Skeletal muscle tissue (tissue), 4 donors: Measurements from ENCODE around the gene TMEM165. TPM values are rescaled to one million over a fixed set of nuclear protein-coding genes. Genes with fewer than 3 reads are reported as not detected.

Experiments
- H3K27ac ChIP-seq: one replicate; pipeline ENCODE4 v1.7.0; 2013; ENCODE audit warnings: mild to moderate bottlenecking, low read depth, low read length, inconsistent platforms
- H3K27me3 ChIP-seq, 3 donors: one replicate each; pipeline ENCODE4 v1.7.0; 2013; ENCODE audit warnings: low read length in 3 of 3; ENCODE audit not compliant: control insufficient read depth in 3 of 3, insufficient read depth in 3 of 3
- H3K36me3 ChIP-seq, 3 donors: one replicate each; pipeline ENCODE4 v1.7.0; 2013; ENCODE audit warnings: low read length in 3 of 3; ENCODE audit not compliant: control insufficient read depth in 3 of 3, insufficient read depth in 3 of 3
- H3K4me1 ChIP-seq, 3 donors: one replicate each; pipeline ENCODE4 v1.7.0; 2013; ENCODE audit warnings: low read length in 3 of 3, mild to moderate bottlenecking in 3 of 3; ENCODE audit not compliant: control insufficient read depth in 3 of 3, insufficient read depth in 3 of 3
- H3K4me3 ChIP-seq, 3 donors: one replicate each; pipeline ENCODE4 v1.7.0; 2013; ENCODE audit warnings: low read length in 3 of 3
- H3K9ac ChIP-seq, 3 donors: one replicate each; pipeline ENCODE4 v1.7.0; 2013; ENCODE audit warnings: low read length in 3 of 3, mild to moderate bottlenecking in 3 of 3, moderate library complexity in 2 of 3, low read depth in 1 of 3
- H3K9me3 ChIP-seq, 3 donors: one replicate each; pipeline ENCODE4 v1.7.0; 2013; ENCODE audit warnings: low read length in 3 of 3; ENCODE audit not compliant: control insufficient read depth in 3 of 3
- total RNA-seq: library from RNA; depleted of rRNA; stranded (reverse); fragments of >200 nt; gene quantifications from one replicate; pipeline ENCODE4 v1.2.3, GENCODE V29; 2014
- donor health status: Osteomylitis.

Gene TMEM165
- total RNA-seq, 1 donor from 2014 or later, result 88.7 TPM

- Histone ChIP-seq H3K36me3 (peaks cover 2 to 34% (median 24%) of the 10 kb centered on the region in 3 donors), H3K4me3 (no peak overlapping the region), H3K9me3 (no peaks in the 10 kb centered on the region), H3K9ac (no peak overlapping the region), H3K27ac (no peak overlapping the region), H3K4me1 (no peaks in the 10 kb centered on the region), H3K27me3 (no peaks in the 10 kb centered on the region)
Measured at GRCh38 chr4:55445921-55446577, 50.3 kb downstream of the TMEM165 start.

- no peak overlapping the region for H3K9ac ChIP-seq
- no peaks in the 10 kb centered on the region for H3K9me3 ChIP-seq
- no peaks in the 10 kb centered on the region for H3K4me1 ChIP-seq
- peaks cover 2 to 34% (median 20%) of the 10 kb centered on the region in 3 donors for H3K36me3 ChIP-seq
- H3K27ac ChIP-seq, result no peak overlapping the region
- no peaks in the 10 kb centered on the region for H3K27me3 ChIP-seq
- H3K4me3 ChIP-seq, result no peak overlapping the region
Measured at GRCh38 chr4:55446578-55446922, 50.8 kb downstream of the TMEM165 start.

GRCh38 chr4:55447108-55447708 lies 51.5 kb downstream of the TMEM165 start:
- Histone ChIP-seq H3K27me3 (no peaks in the 10 kb centered on the region), H3K36me3 (peaks cover 3 to 39% (median 21%) of the 10 kb centered on the region in 3 donors), H3K4me1 (no peaks in the 10 kb centered on the region), H3K9ac (no peak overlapping the region), H3K9me3 (no peaks in the 10 kb centered on the region), H3K27ac (no peak overlapping the region), H3K4me3 (no peak overlapping the region)

- H3K27me3 ChIP-seq, result no peaks in the 10 kb centered on the region
- H3K9me3 ChIP-seq, result no peaks in the 10 kb centered on the region
- no peak overlapping the region for H3K27ac ChIP-seq
- peaks cover 2 to 39% (median 21%) of the 10 kb centered on the region in 3 donors for H3K36me3 ChIP-seq
- no peak overlapping the region for H3K9ac ChIP-seq
- H3K4me1 ChIP-seq, result no peaks in the 10 kb centered on the region
- no peak overlapping the region for H3K4me3 ChIP-seq
Measured at GRCh38 chr4:55447831-55448230, 52.1 kb downstream of the TMEM165 start.

GRCh38 chr4:55450566-55450965 lies 54.8 kb downstream of the TMEM165 start:
- H3K36me3 ChIP-seq, result peaks cover 2 to 26% (median 24%) of the 10 kb centered on the region in 3 donors
- no peaks in the 10 kb centered on the region for H3K27me3 ChIP-seq

GRCh38 chr4:55458164-55458563 lies 62.4 kb downstream of the TMEM165 start:
- Histone ChIP-seq H3K4me3 (no peak overlapping the region), H3K9ac (no peak overlapping the region), H3K4me1 (no peaks in the 10 kb centered on the region), H3K27ac (no peak overlapping the region), H3K9me3 (no peaks in the 10 kb centered on the region), H3K27me3 (no peaks in the 10 kb centered on the region), H3K36me3 (peaks cover 0 to 11% (median 5%) of the 10 kb centered on the region in 3 donors)

More at GRCh38 chr4:55450566-55450965, 54.8 kb downstream of the TMEM165 start:
- no peaks in the 10 kb centered on the region for H3K4me1 ChIP-seq
- H3K9ac ChIP-seq, result no peak overlapping the region
- H3K27ac ChIP-seq, result no peak overlapping the region
- no peak overlapping the region for H3K4me3 ChIP-seq
- no peaks in the 10 kb centered on the region for H3K9me3 ChIP-seq

GRCh38 chr4:55458611-55459010 lies 62.9 kb downstream of the TMEM165 start:
- Histone ChIP-seq H3K36me3 (peaks cover 0 to 11% (median 5%) of the 10 kb centered on the region in 3 donors), H3K9ac (no peak overlapping the region), H3K4me3 (no peak overlapping the region)

DNA sequence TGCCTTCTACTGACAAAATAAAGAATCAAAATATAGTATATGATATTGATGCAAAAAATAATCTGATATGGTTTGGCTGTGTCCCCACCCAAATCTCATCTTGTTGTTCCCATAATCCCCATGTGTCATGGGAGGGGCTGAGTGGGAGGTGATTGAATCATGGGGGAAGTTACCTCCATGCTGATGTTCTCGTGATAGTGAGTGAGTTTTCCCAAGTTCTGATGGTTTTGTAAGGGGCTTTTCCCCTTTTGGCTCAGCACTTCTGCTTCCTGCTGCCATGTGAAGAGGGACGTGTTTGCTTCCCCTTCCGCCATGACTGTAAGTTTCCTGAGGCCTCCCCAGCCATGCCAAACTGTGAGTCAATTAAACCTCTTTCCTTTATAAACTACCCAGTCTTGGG lies 70.2 kb downstream of the TMEM165 start:
- H3K4me3 ChIP-seq, result no peak overlapping the region
- peaks cover 3 to 32% (median 32%) of the 10 kb centered on the region in 3 donors for H3K36me3 ChIP-seq
- no peak overlapping the region for H3K27ac ChIP-seq
- no peak overlapping the region for H3K9ac ChIP-seq
- H3K4me1 ChIP-seq, result no peaks in the 10 kb centered on the region
- no peaks in the 10 kb centered on the region for H3K9me3 ChIP-seq
- H3K27me3 ChIP-seq, result no peaks in the 10 kb centered on the region

More at GRCh38 chr4:55458611-55459010, 62.9 kb downstream of the TMEM165 start:
- H3K27me3 ChIP-seq, result no peaks in the 10 kb centered on the region
- H3K4me1 ChIP-seq, result no peaks in the 10 kb centered on the region
- no peak overlapping the region for H3K27ac ChIP-seq
- H3K9me3 ChIP-seq, result no peaks in the 10 kb centered on the region

DNA sequence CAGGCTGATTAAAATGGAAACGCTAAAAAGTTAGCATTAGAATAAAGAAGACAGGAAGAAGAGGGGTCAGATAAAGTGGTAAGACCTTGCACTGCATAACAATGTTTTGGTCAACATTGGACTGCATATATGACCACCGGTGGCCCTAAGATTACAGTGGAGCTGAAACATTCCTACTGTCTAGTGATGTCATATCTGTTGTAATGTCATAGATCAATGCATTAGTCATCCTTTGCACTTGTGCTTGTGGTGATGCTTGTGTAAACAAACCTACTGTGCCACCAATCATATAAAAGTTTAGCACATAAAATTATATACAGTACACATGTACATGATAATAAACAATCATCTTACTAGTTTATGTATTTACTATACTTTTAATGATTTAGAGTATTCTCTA lies 73.0 kb downstream of the TMEM165 start:
- no peaks in the 10 kb centered on the region for H3K9me3 ChIP-seq
- H3K9ac ChIP-seq, result no peak overlapping the region
- no peak overlapping the region for H3K27ac ChIP-seq
- no peaks in the 10 kb centered on the region for H3K27me3 ChIP-seq
- peaks cover 3 to 35% (median 30%) of the 10 kb centered on the region in 3 donors for H3K36me3 ChIP-seq
- no peak overlapping the region for H3K4me3 ChIP-seq
- H3K4me1 ChIP-seq, result no peaks in the 10 kb centered on the region

GRCh38 chr4:55469979-55470378 lies 74.2 kb downstream of the TMEM165 start:
- H3K4me1 ChIP-seq, result no peaks in the 10 kb centered on the region
- H3K4me3 ChIP-seq, result no peak overlapping the region
- no peak overlapping the region for H3K9ac ChIP-seq
- no peaks in the 10 kb centered on the region for H3K27me3 ChIP-seq
- peaks cover 3 to 43% (median 25%) of the 10 kb centered on the region in 3 donors for H3K36me3 ChIP-seq
- no peaks in the 10 kb centered on the region for H3K9me3 ChIP-seq
- H3K27ac ChIP-seq, result no peak overlapping the region
